22Rv1 (cell line): ENCODE results near the gene TIE1.

Experiments used
- H3K27ac ChIP-seq: fragments of 450-650 bp; 2 replicates; pipeline ENCODE4 v1.5.1; 2017
- ZFX ChIP-seq: fragments of 450-650 bp; IDR thresholded peaks from 2 replicates; pipeline ENCODE4 v1.6.1; 2017; ENCODE audit warnings: antibody characterized with exemption, borderline replicate concordance
- TF ChIP-seq, protein P1 (sequence below): fragments of 450-650 bp; IDR thresholded peaks from 2 replicates; pipeline ENCODE4 v1.5.1; 2017; ENCODE audit warnings: mild to moderate bottlenecking

Gene TIE1

DNA sequence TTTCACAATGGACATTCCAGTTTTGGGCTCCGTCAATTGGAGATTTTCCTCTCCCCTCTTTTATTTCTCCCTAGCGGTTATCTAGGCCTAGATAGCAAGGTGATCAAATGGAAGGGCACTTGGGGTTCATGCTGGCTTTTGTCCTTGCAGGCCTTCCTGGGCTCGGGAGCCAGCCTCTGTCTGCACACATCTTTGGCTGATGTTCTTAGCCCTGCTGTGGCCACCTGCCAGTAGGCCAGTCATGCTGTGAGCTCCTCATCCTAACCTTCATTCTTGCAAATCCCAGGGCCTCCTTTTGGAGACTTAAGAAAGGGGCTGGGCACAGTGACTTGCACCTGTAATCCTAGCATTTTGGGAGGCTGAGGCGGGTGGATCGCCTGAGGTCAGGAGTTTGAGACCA lies 13.5 kb downstream of the TIE1 start:
- H3K27ac ChIP-seq, result no peak overlapping the region
- TF ChIP-seq, protein P1, sequence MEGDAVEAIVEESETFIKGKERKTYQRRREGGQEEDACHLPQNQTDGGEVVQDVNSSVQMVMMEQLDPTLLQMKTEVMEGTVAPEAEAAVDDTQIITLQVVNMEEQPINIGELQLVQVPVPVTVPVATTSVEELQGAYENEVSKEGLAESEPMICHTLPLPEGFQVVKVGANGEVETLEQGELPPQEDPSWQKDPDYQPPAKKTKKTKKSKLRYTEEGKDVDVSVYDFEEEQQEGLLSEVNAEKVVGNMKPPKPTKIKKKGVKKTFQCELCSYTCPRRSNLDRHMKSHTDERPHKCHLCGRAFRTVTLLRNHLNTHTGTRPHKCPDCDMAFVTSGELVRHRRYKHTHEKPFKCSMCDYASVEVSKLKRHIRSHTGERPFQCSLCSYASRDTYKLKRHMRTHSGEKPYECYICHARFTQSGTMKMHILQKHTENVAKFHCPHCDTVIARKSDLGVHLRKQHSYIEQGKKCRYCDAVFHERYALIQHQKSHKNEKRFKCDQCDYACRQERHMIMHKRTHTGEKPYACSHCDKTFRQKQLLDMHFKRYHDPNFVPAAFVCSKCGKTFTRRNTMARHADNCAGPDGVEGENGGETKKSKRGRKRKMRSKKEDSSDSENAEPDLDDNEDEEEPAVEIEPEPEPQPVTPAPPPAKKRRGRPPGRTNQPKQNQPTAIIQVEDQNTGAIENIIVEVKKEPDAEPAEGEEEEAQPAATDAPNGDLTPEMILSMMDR, result no peak
- TF ChIP-seq ZFX, result no peak

DNA sequence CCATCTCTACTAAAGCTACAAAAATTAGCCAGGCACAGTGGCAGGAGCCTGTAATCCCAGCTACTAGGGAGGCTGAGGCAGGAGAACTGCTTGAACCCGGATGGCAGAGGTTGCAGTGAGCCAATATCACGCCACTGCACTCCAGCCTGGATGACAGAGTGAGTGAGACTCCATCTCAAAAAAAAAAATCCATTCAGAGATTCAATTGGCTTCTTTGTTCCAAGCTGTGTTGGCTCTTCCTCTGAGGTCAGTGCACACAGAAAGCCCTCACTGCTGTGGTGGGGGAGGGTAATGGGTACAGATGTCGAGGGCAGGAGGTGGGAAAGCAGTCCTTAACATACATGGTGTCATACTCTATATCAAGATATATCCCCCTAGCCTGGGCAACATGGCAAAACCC lies 14.7 kb downstream of the TIE1 start:
- H3K27ac ChIP-seq, result no peak overlapping the region
- TF ChIP-seq, protein P1, result no peak
- no peak for TF ChIP-seq ZFX

DNA sequence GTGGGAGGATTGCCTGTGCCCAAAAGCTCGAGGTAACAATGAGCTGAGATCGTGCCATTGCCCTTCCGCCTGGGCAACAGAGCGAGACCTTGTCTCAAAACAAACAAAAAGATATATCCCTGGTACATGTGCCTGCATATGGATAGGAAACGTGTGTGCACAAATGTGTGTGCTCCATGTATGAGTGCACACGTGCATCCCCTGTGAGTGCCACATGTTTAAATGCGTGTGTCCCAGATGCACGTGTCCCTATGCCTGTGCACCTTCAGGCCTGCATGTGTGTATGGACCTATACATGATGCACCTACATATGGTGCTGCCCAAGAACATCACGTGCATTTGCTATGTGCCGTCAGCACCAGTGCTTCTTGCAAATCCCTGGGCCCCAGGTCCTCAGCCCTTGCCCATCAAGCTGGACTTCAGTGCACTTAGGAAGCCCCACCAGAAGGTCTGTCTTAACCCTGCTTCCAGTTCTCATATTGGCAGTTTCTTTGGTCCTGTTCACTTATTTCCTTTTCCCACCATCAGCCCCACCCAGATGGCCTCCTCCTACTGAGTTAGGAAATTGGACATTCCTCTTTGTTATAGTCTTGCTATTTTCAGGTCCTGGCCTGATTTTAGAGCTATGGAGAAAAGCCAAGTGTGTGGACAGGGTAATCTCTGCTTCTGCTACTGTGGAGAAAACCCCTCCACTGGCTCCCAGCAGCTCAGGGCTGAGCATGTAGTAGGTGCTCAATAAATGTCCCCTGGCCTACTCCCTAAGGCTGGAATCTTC lies 15.4 kb downstream of the TIE1 start:
- H3K27ac ChIP-seq, result no peak overlapping the region

DNA sequence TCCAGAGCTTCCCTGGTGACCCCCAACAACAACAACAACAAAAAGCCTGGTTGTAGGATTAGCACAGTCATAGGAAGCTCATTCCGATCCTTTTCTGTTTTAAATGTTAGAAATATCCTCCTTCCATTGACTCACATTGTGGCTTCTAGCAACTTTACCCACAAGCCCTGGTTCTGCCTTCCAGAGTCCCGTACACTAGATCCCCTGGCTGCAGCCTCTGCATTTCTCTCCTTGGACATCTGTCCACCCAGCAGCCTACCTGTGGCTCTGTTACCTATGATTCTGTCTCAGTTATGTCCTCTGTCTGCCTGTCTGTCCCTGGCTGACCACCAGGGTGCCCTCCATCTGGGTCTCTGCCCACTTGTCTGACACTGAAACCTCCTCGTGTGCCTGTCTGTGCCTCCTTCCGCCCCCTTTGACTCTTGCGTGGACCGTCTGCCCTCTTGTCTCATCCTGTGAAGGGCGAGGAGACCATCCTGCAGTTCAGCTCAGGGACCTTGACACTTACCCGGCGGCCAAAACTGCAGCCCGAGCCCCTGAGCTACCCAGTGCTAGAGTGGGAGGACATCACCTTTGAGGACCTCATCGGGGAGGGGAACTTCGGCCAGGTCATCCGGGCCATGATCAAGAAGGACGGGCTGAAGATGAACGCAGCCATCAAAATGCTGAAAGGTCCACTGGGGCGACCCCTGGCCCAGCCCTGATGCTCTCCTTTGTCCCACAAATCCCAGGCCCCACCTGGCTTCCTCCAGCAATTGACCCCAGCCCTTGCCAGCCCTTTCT lies 16.1 kb downstream of the TIE1 start:
- TF ChIP-seq, protein P1, result no peak
- no peak for TF ChIP-seq ZFX
- H3K27ac ChIP-seq, result no peak overlapping the region

More for the DNA sequence above, 15.4 kb downstream of the TIE1 start:
- no peak for TF ChIP-seq ZFX
- TF ChIP-seq, protein P1, result no peak

DNA sequence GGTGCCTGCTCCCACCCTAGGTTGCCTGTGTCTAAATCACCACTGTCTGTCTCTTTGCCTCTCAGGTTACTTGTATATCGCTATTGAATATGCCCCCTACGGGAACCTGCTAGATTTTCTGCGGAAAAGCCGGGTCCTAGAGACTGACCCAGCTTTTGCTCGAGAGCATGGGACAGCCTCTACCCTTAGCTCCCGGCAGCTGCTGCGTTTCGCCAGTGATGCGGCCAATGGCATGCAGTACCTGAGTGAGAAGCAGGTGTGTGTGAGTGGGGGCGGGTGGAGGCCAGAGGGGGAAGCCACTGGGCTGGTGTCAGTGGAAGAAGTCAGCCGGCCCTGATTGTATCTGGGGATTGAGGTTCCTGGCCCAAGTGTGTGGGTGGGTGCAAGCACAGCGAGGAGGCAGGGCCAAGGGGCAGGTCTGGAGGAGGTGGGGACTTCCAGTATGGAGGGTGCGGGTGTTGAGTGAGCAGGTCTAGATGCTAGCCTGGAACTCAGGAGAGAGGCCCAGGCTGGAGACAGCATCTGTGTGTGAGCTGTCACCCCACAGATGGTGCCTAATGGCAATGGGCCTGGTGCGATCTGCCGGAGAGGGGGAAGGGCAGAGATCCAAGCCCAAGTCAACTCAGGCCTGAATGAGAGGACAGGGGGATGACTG lies 17.2 kb downstream of the TIE1 start:
- no peak overlapping the region for H3K27ac ChIP-seq
- no peak for TF ChIP-seq ZFX
- TF ChIP-seq, protein P1, result no peak

DNA sequence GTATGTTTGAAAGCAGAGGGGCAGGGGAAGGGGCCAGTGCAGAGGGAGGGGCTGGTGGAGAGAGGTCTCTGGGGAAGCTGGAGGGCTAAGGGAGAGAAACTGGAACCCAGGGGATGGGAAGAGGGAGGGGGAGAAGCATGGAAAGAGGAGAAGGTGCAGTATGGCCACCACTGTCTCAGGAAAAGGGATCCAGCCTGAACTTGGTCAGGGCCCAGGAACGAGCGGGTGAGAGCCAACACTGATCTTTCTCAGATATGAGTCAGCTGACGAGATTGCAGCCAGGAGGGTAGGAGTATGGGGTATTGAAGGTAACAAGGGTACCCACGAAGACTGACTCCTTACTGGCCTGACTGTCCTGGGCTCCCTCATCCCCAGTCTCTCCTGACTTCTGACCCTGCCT lies 18.0 kb downstream of the TIE1 start:
- no peak overlapping the region for H3K27ac ChIP-seq
- no peak for TF ChIP-seq ZFX
- TF ChIP-seq, protein P1, result no peak
